Body of pancreas (tissue), 4 donors: ENCODE data around the gene PCDHA13. TPM values are rescaled to one million over a fixed set of nuclear protein-coding genes. Genes with fewer than 3 reads are reported as not detected.
"Not testable (repeated sequence)": the region's sequence is repeated elsewhere in the genome, so short reads cannot be mapped to it uniquely, and the experiment has no call there.

ENCODE experiments used
- ATAC-seq: fragments of 150-250 bp; one replicate; pipeline ENCODE4 v1.9.1; 2016
- DNase-seq, 4 donors: peaks; one replicate each; pipeline ENCODE4 v3.0.0-alpha.2; 2019
- H3K27ac ChIP-seq, 4 donors: fragments of 200-600 bp; sonication (generic); 1 replicate in 3 of 4; 2 replicates in 1 of 4; pipeline versions ENCODE4 v1.5.1 to v1.6.1; 2016 to 2019; ENCODE audit warnings: mild to moderate bottlenecking in 1 of 4, mixed read lengths in 1 of 4, moderate library complexity in 1 of 4
- H3K27me3 ChIP-seq, 2 donors: fragments of 200-600 bp; sonication (generic); one replicate each; pipeline ENCODE4 v1.6.0; 2016; ENCODE audit warnings: mild to moderate bottlenecking in 1 of 2
- H3K36me3 ChIP-seq, 2 donors: fragments of 200-600 bp; sonication (generic); replicated peaks in 1 of 2; 2 replicates each; pipeline ENCODE4 v1.5.1; 2016; ENCODE audit warnings: low read depth in 2 of 2; ENCODE audit not compliant: insufficient read depth in 1 of 2
- H3K4me1 ChIP-seq: fragments of 200-600 bp; sonication (generic); one replicate; pipeline ENCODE4 v1.6.0; 2016
- H3K4me3 ChIP-seq, 2 donors: fragments of 200-600 bp; sonication (generic); 1 replicate in 1 of 2; 2 replicates in 1 of 2; pipeline ENCODE4 v1.5.1; 2016 to 2019
- H3K9me3 ChIP-seq, 3 donors: fragments of 200-600 bp; sonication (generic); 1 replicate in 2 of 3; 2 replicates in 1 of 3; pipeline ENCODE4 v1.5.1; 2016
- POLR2A ChIP-seq, 3 donors: fragments of 450-650 bp; IDR thresholded peaks; one replicate each; pipeline ENCODE4 v1.6.1; 2016; ENCODE audit warnings: antibody characterized with exemption in 3 of 3, mild to moderate bottlenecking in 2 of 3
- WGBS, 2 donors: methylation state at CpG; one replicate each; pipeline ENCODE4 v1.1.5; 2017; 5-methylcytosine and 5-hydroxymethylcytosine counted together
- intact Hi-C: fragments of 100-400 bp; cut with DNase I; formaldehyde crosslinking; loops from one replicate; pipeline ENCODE4 v1.15.1; 2023
- total RNA-seq, 2 donors: library from RNA; depleted of rRNA; stranded (reverse); fragments of >200 nt; gene quantifications; one replicate each; pipeline ENCODE4 v1.1.0, GENCODE V29; 2016
- TF ChIP-seq, protein P1 (sequence below), 7 experiments: fragments of 450-650 bp in 4 of 7; fragments of 200-600 bp in 3 of 7; sonication (generic) in 3 of 7; IDR thresholded peaks; one replicate each; pipeline ENCODE4 v1.5.1; 2016 to 2019; ENCODE audit warnings: antibody characterized with exemption in 7 of 7

PCDHA13 gene, protein sequence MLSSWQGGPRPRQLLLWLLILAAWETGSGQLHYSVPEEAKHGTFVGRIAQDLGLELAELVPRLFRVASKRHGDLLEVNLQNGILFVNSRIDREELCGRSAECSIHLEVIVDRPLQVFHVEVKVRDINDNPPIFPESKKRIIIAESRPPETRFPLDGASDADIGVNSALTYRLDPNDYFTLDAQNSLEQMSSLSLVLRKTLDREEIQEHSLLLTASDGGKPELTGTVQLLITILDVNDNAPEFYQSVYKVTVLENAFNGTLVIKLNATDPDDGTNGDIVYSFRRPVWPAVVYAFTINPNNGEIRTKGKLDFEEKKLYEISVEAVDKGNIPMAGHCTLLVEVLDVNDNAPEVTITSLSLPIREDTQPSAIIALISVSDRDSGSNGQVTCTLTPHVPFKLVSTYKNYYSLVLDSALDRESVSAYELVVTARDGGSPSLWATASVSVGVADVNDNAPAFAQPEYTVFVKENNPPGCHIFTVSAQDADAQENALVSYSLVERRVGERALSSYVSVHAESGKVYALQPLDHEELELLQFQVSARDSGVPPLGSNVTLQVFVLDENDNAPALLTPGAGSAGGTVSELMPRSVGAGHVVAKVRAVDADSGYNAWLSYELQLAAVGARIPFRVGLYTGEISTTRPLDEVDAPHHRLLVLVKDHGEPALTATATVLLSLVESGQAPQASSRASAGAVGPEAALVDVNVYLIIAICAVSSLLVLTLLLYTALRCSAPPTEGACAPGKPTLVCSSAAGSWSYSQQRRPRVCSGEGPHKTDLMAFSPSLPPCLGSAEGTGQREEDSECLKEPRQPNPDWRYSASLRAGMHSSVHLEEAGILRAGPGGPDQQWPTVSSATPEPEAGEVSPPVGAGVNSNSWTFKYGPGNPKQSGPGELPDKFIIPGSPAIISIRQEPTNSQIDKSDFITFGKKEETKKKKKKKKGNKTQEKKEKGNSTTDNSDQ
- 1 to 10 TPM; 2.3 to 7.6 TPM for total RNA-seq

DNA sequence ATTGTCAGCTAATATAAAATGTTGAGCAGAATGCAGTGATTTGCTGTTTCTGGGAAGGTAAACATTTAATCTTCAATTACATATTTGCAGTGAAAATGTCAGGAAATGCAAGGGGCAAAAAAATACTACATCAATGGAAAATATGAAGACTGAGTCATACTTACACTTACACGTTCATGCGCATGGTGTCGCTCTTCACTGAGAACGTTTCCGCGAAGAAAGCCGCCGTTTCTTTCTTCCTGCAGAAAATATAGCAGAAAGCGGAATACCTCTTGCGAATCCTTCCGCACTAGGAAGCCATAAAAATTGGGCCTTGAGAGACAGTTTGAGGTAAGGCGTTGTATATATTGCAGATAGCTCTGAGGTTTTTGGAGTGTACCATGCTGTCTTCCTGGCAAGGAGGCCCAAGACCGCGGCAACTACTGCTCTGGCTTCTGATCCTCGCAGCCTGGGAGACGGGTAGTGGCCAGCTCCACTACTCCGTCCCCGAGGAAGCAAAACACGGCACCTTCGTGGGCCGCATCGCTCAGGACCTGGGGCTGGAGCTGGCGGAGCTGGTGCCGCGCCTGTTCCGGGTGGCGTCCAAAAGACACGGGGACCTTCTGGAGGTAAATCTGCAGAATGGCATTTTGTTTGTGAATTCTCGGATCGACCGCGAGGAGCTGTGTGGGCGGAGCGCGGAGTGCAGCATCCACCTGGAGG is at the start of gene PCDHA13:
Gene PCDHA13, plus strand, starts transcription at position 236 of the 702 bp plus-strand sequence. Its CDS starts 145 bp downstream, at position 381.
- no peak for ATAC-seq
- intact Hi-C loops: no loop called here
- peak in 3 of 4 donors; percentile 18 to 45 (median 25) for DNase-seq
- TF ChIP-seq, protein P1, sequence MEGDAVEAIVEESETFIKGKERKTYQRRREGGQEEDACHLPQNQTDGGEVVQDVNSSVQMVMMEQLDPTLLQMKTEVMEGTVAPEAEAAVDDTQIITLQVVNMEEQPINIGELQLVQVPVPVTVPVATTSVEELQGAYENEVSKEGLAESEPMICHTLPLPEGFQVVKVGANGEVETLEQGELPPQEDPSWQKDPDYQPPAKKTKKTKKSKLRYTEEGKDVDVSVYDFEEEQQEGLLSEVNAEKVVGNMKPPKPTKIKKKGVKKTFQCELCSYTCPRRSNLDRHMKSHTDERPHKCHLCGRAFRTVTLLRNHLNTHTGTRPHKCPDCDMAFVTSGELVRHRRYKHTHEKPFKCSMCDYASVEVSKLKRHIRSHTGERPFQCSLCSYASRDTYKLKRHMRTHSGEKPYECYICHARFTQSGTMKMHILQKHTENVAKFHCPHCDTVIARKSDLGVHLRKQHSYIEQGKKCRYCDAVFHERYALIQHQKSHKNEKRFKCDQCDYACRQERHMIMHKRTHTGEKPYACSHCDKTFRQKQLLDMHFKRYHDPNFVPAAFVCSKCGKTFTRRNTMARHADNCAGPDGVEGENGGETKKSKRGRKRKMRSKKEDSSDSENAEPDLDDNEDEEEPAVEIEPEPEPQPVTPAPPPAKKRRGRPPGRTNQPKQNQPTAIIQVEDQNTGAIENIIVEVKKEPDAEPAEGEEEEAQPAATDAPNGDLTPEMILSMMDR (IDR thresholded peaks at IDR 0.05): peak in 4 of 7 experiments; percentile 20 to 41 (median 35)
- no peak for TF ChIP-seq POLR2A (IDR thresholded peaks at IDR 0.05)
- Histone ChIP-seq H3K4me3 (no peak within 1 kb of the TSS), H3K27me3 (no peaks in the 10 kb centered on the region), H3K4me1 (no peaks in the 10 kb centered on the region), H3K27ac (peak within 1 kb of the TSS in 1 of 4 donors; percentile 10), H3K9me3 (peaks cover 0 to 30% (median 2%) of the 10 kb centered on the region in 3 donors), H3K36me3 (no peaks in the 10 kb centered on the region)
- 11 to 23% methylated on average over 12 to 31 of the region's 35 CpGs for WGBS, 2 donors

DNA sequence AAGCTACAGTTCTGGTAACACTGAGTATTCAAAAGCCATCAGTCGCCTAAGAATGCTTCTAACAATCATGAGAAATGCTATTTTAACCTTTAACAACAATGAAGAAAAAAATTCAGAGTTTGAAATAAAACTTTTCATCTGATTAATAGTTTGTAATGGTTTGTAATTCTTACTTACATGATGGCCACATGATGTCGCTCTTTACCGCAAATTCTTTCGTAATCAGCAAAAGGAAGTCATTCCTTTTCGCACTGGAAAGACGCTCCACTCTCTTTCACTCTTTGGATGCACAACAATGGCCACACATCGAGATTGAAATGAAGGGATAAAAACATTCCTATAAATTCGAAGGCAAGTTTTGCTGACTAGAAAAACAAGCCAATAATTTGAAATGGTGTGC is 47.9 kb upstream of the PCDHA13 start, which contains the start of gene PCDHA7:
Gene PCDHA7, plus strand, starts transcription at position 277 of the 400 bp plus-strand sequence. Its CDS starts 115 bp downstream, at position 392.
- intact Hi-C loops: no loop called here
- ATAC-seq (no peak), DNase-seq (no peak)
- H3K9me3 ChIP-seq: peaks cover 0 to 34% (median 0%) of the 10 kb centered on the region in 3 donors
- no peaks in the 10 kb centered on the region for H3K27me3 ChIP-seq
- no peaks in the 10 kb centered on the region for H3K36me3 ChIP-seq
- no peak within 1 kb of the TSS for H3K4me3 ChIP-seq
- 6 to 12% methylated on average over 8 of the region's 8 CpGs for WGBS, 2 donors
- H3K27ac ChIP-seq: no peak within 1 kb of the TSS
- H3K4me1 ChIP-seq: no peaks in the 10 kb centered on the region
- TF ChIP-seq, protein P1 (IDR thresholded peaks at IDR 0.05): peak in 3 of 7 experiments; percentile 5 to 19 (median 7)
- no peak for TF ChIP-seq POLR2A (IDR thresholded peaks at IDR 0.05)

DNA sequence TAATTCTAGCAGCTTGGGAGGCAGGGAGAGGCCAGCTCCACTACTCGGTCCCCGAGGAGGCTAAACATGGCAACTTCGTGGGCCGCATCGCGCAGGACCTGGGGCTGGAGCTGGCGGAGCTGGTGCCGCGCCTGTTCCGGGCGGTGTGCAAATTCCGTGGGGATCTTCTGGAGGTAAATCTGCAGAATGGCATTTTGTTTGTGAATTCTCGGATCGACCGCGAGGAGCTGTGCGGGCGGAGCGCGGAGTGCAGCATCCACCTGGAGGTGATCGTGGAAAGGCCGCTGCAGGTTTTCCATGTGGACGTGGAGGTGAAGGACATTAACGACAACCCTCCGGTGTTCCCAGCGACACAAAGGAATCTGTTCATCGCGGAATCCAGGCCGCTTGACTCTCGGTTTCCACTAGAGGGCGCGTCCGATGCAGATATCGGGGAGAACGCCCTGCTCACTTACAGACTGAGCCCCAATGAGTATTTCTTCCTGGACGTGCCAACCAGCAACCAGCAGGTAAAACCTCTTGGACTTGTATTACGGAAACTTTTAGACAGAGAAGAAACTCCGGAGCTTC is 47.4 kb upstream of the PCDHA13 start:
- H3K27me3 ChIP-seq, H3K27ac ChIP-seq, intact Hi-C loops, H3K4me3 ChIP-seq, H3K36me3 ChIP-seq, ATAC-seq, H3K4me1 ChIP-seq, DNase-seq: not testable (repeated sequence)
- peaks cover 0 to 29% (median 0%) of the 10 kb centered on the region in 3 donors for H3K9me3 ChIP-seq
- WGBS, 2 donors: 13 to 24% methylated on average over 16 to 26 of the region's 38 CpGs

DNA sequence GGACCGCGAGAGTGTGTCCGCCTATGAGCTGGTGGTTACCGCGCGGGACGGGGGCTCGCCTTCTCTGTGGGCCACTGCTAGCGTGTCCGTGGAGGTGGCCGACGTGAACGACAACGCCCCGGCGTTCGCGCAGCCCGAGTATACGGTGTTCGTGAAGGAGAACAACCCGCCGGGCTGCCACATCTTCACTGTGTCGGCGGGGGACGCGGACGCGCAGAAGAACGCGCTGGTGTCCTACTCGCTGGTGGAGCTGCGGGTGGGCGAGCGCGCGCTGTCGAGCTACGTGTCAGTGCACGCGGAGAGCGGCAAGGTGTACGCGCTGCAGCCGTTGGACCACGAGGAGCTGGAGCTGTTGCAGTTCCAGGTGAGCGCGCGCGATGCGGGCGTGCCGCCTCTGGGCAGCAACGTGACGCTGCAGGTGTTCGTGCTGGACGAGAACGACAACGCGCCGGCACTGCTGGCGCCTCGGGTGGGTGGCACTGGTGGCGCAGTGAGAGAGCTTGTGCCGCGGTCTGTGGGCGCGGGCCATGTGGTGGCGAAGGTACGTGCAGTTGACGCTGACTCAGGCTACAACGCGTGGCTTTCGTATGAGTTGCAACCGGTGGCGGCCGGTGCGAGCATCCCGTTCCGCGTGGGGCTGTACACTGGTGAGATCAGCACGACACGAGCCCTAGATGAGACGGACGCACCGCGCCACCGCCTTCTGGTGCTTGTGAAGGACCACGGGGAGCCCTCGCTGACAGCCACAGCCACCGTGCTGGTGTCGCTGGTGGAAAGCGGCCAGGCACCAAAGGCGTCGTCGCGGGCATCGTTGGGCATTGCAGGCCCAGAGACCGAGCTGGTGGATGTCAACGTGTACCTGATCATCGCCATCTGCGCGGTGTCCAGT is 46.1 kb upstream of the PCDHA13 start:
- no peaks in the 10 kb centered on the region for H3K36me3 ChIP-seq
- ATAC-seq (no peak), DNase-seq (no peak)
- intact Hi-C loops: no loop called here
- WGBS, 2 donors: 31 to 41% methylated on average over 26 to 101 of the region's 103 CpGs
- TF ChIP-seq, protein P1 (IDR thresholded peaks at IDR 0.05): no peak
- no peak for TF ChIP-seq POLR2A (IDR thresholded peaks at IDR 0.05)
- H3K4me3 ChIP-seq: no peak overlapping the region
- H3K9me3 ChIP-seq: peaks cover 0 to 22% (median 0%) of the 10 kb centered on the region in 3 donors
- H3K27me3 ChIP-seq: no peaks in the 10 kb centered on the region
- no peaks in the 10 kb centered on the region for H3K4me1 ChIP-seq
- no peak overlapping the region for H3K27ac ChIP-seq
